CD14-positive monocyte (primary cell): ENCODE results near the gene CD8B2. TPM values are rescaled to one million over a fixed set of nuclear protein-coding genes. Genes with fewer than 3 reads are reported as not detected.
"Not testable (repeated sequence)": the region's sequence is repeated elsewhere in the genome, so short reads cannot be mapped to it uniquely, and the experiment has no call there.

Source experiments
- DNase-seq, 3 donors: peaks; one replicate each; pipeline ENCODE4 v3.0.0-alpha.2; 2011 to 2022
- H2AFZ ChIP-seq: 2 replicates; pipeline ENCODE4 v1.6.0; 2012; ENCODE audit warnings: mild to moderate bottlenecking, low read depth, low read length, inconsistent platforms; ENCODE audit not compliant: insufficient read depth, poor library complexity, severe bottlenecking
- H3K27ac ChIP-seq, 2 donors: 1 replicate in 1 of 2; 2 replicates in 1 of 2; pipeline ENCODE4 v1.5.1; 2012 to 2013; ENCODE audit warnings: low read length in 2 of 2, control low read depth in 1 of 2, inconsistent platforms in 1 of 2, low read depth in 1 of 2, mild to moderate bottlenecking in 1 of 2
- H3K27me3 ChIP-seq, 2 donors: one replicate each; pipeline versions ENCODE4 v1.6.0 to v1.6.1; 2011 to 2013; ENCODE audit warnings: low read length in 2 of 2; ENCODE audit not compliant: control insufficient read depth in 2 of 2, insufficient read depth in 2 of 2
- H3K36me3 ChIP-seq, 2 donors: replicated peaks in 1 of 2; 1 replicate in 1 of 2; 2 replicates in 1 of 2; pipeline versions ENCODE4 v1.5.1 to v1.6.1; 2012 to 2013; ENCODE audit warnings: low read length in 2 of 2, control low read depth in 1 of 2, inconsistent platforms in 1 of 2, mild to moderate bottlenecking in 1 of 2; ENCODE audit not compliant: insufficient read depth in 2 of 2, control insufficient read depth in 1 of 2
- H3K4me1 ChIP-seq, 2 donors: 1 replicate in 1 of 2; 2 replicates in 1 of 2; pipeline versions ENCODE4 v1.5.1 to v1.6.1; 2012 to 2013; ENCODE audit warnings: low read length in 2 of 2, control low read depth in 1 of 2, inconsistent platforms in 1 of 2, mild to moderate bottlenecking in 1 of 2, moderate library complexity in 1 of 2; ENCODE audit not compliant: insufficient read depth in 2 of 2, control insufficient read depth in 1 of 2
- H3K4me2 ChIP-seq: replicated peaks from 2 replicates; pipeline ENCODE3; 2012; ENCODE audit warnings: low read length, moderate library complexity, mild to moderate bottlenecking; ENCODE audit not compliant: poor library complexity, severe bottlenecking; ENCODE audit errors: extremely low read depth
- H3K4me3 ChIP-seq, 3 experiments: fragments of 200-600 bp in 1 of 3; sonication (generic) in 1 of 3; replicated peaks in 1 of 3; 1 replicate in 2 of 3; 2 replicates in 1 of 3; pipeline ENCODE4 v1.5.1; 2011 to 2013; ENCODE audit warnings: low read length in 3 of 3, mild to moderate bottlenecking in 3 of 3, control low read depth in 2 of 3, low read depth in 2 of 3, inconsistent platforms in 1 of 3, moderate library complexity in 1 of 3
- H3K79me2 ChIP-seq: 2 replicates; pipeline ENCODE4 v1.6.0; 2012; ENCODE audit warnings: mild to moderate bottlenecking, control low read depth, inconsistent platforms, low read length, moderate library complexity; ENCODE audit not compliant: insufficient read depth
- H3K9ac ChIP-seq: 2 replicates; pipeline ENCODE4 v1.6.0; 2017; ENCODE audit warnings: low read length, mild to moderate bottlenecking; ENCODE audit not compliant: insufficient read depth, poor library complexity, severe bottlenecking
- H3K9me3 ChIP-seq, 2 donors: replicated peaks in 1 of 2; 1 replicate in 1 of 2; 2 replicates in 1 of 2; pipeline versions ENCODE4 v1.5.1 to v1.6.1; 2012 to 2013; ENCODE audit warnings: low read length in 2 of 2, control low read depth in 1 of 2; ENCODE audit not compliant: control insufficient read depth in 1 of 2, insufficient read depth in 1 of 2
- H4K20me1 ChIP-seq: 2 replicates; pipeline ENCODE4 v1.6.0; 2012; ENCODE audit warnings: mild to moderate bottlenecking, low read length, control low read depth, moderate library complexity; ENCODE audit not compliant: insufficient read depth
- H3K27ac Mint-ChIP-seq, 7 donors: one replicate each; pipeline ENCODE4 v1.8.0; 2020; ENCODE audit warnings: mild to moderate bottlenecking in 7 of 7, mixed read lengths in 7 of 7, moderate library complexity in 6 of 7, inconsistent platforms in 2 of 7
- H3K27me3 Mint-ChIP-seq, 3 donors: one replicate each; pipeline ENCODE4 v1.8.0; 2021 to 2022; ENCODE audit warnings: low read depth in 3 of 3, mild to moderate bottlenecking in 3 of 3, mixed read lengths in 3 of 3, moderate library complexity in 3 of 3, inconsistent platforms in 1 of 3
- H3K36me3 Mint-ChIP-seq, 2 donors: one replicate each; pipeline ENCODE4 v1.8.0; 2020; ENCODE audit warnings: mixed read lengths in 2 of 2, inconsistent platforms in 1 of 2, mild to moderate bottlenecking in 1 of 2
- H3K4me1 Mint-ChIP-seq: one replicate; pipeline ENCODE4 v1.8.0; 2020; ENCODE audit warnings: mild to moderate bottlenecking, mixed read lengths
- H3K4me3 Mint-ChIP-seq, 2 donors: one replicate each; pipeline ENCODE4 v1.8.0; 2020; ENCODE audit warnings: mild to moderate bottlenecking in 2 of 2, mixed read lengths in 2 of 2, moderate library complexity in 1 of 2
- H3K9me3 Mint-ChIP-seq, 7 donors: one replicate each; pipeline ENCODE4 v1.8.0; 2020 to 2022; ENCODE audit warnings: mixed read lengths in 7 of 7, mild to moderate bottlenecking in 6 of 7, moderate library complexity in 6 of 7, inconsistent platforms in 2 of 7
- WGBS: methylation state at CpG from one replicate; pipeline ENCODE4 v1.1.5; 2013; ENCODE audit warnings: missing lambda C conversion rate; ENCODE audit not compliant: insufficient coverage; 5-methylcytosine and 5-hydroxymethylcytosine counted together
- intact Hi-C, 2 donors: fragments of 100-400 bp; cut with micrococcal nuclease; formaldehyde crosslinking; loops; one replicate each; pipeline versions ENCODE4 v1.15.0 to v1.15.1; 2023
- polyA plus RNA-seq, 3 donors: library from polyadenylated mRNA; depleted of rRNA in 1 of 3; unstranded in 2 of 3; stranded (reverse) in 1 of 3; fragments of 300-500 nt in 2 of 3; fragments of >200 nt in 1 of 3; fragmentation: Illumina TruSeq in 2 of 3; gene quantifications; 1 replicate in 2 of 3; 2 replicates in 1 of 3; pipeline ENCODE4 v1.2.3, GENCODE V29; 2012 to 2021
- TF ChIP-seq, protein P1 (sequence below): fragments of 200-600 bp; IDR thresholded peaks from one replicate; pipeline ENCODE4 v1.8.0; 2022; ENCODE audit warnings: antibody characterized with exemption, mild to moderate bottlenecking

Gene CD8B2
- polyA plus RNA-seq, 3 donors = 0.04 TPM; not detected in 2

DNA sequence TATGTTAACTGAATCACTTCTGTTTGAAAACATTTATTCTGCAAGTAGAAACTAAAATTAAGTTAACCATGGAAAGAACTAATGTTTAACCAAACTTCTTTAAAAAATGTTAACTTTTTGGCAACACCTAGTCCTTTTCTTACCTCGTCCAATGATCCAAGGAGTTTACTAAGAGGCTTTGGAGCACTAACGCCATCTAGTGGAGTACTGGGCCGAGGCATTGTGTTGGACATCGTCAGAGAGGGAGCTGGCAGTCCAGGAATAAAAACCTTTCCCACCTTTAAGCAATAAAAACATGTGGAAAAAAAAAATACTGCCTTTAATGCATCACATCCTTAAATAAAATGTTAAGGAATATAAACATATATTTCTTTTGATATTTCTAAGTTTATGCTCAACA is 16.5 kb upstream of the CD8B2 start:
- intact Hi-C loops, H3K4me2 ChIP-seq, H3K9me3 ChIP-seq, H3K4me1 Mint-ChIP-seq, H3K79me2 ChIP-seq, DNase-seq, H3K36me3 ChIP-seq, H3K36me3 Mint-ChIP-seq, H3K27ac ChIP-seq, H3K27ac Mint-ChIP-seq, H4K20me1 ChIP-seq, H2AFZ ChIP-seq, H3K9me3 Mint-ChIP-seq, H3K27me3 Mint-ChIP-seq, H3K4me3 Mint-ChIP-seq, H3K4me1 ChIP-seq, H3K27me3 ChIP-seq, H3K9ac ChIP-seq, H3K4me3 ChIP-seq: not testable (repeated sequence)
- WGBS = no CpG with 5 or more reads among the region's 4 CpGs
- TF ChIP-seq, protein P1, sequence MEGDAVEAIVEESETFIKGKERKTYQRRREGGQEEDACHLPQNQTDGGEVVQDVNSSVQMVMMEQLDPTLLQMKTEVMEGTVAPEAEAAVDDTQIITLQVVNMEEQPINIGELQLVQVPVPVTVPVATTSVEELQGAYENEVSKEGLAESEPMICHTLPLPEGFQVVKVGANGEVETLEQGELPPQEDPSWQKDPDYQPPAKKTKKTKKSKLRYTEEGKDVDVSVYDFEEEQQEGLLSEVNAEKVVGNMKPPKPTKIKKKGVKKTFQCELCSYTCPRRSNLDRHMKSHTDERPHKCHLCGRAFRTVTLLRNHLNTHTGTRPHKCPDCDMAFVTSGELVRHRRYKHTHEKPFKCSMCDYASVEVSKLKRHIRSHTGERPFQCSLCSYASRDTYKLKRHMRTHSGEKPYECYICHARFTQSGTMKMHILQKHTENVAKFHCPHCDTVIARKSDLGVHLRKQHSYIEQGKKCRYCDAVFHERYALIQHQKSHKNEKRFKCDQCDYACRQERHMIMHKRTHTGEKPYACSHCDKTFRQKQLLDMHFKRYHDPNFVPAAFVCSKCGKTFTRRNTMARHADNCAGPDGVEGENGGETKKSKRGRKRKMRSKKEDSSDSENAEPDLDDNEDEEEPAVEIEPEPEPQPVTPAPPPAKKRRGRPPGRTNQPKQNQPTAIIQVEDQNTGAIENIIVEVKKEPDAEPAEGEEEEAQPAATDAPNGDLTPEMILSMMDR = peak; percentile 50

DNA sequence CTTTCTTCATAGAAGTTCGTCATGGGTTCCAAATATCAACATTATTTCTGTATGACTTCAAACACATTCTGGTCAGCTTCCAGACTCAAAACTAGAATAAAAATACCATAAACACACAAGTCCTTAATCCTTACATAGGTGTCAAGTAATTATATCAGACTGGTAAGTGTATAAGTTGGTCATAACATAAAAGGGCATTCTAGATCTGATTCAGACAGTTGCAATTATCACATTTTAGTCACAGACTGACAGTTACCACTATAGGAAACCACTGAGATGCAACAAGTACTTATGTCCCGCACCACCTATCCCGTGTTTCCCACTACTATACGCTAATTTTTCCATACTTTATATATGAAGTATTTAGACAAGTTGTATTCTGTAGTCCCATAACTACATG is 9.5 kb upstream of the CD8B2 start:
- H3K36me3 Mint-ChIP-seq = not testable (repeated sequence)
- no CpG with 5 or more reads among the region's 4 CpGs for WGBS

DNA sequence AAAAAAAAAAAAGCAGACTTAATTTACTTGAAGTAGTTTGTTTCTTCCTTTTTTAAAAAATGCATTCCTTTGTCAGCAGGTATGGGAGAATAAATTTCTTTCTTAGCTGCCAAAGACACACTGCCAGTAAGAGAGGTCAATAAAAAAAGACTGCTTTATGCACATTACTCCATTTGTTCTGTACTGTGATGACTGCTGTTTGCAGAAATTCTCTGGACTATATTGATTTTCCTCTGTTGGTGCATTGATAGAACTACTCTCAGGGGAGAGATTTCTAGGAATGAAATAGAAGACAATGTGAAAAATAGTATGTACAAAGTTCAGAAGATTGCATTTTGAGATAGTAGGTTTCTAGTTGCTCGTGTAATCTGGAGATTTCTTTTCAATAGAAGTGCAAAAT is 7.6 kb upstream of the CD8B2 start:
- H4K20me1 ChIP-seq, H3K4me1 Mint-ChIP-seq, H3K36me3 Mint-ChIP-seq, H3K36me3 ChIP-seq, H3K27me3 Mint-ChIP-seq, H3K4me3 Mint-ChIP-seq, H2AFZ ChIP-seq, H3K4me3 ChIP-seq, H3K9ac ChIP-seq, H3K27ac ChIP-seq, H3K9me3 ChIP-seq, H3K9me3 Mint-ChIP-seq, H3K27me3 ChIP-seq, DNase-seq, H3K4me1 ChIP-seq, intact Hi-C loops, H3K4me2 ChIP-seq, H3K27ac Mint-ChIP-seq, H3K79me2 ChIP-seq: not testable (repeated sequence)
- no CpG with 5 or more reads among the region's 1 CpG for WGBS

More for the DNA sequence above, 9.5 kb upstream of the CD8B2 start:
- H3K4me3 Mint-ChIP-seq, DNase-seq, H3K27ac Mint-ChIP-seq, H3K4me3 ChIP-seq, H3K4me2 ChIP-seq, H3K9ac ChIP-seq, H3K4me1 Mint-ChIP-seq, H4K20me1 ChIP-seq, H3K27me3 ChIP-seq, H3K36me3 ChIP-seq, H3K4me1 ChIP-seq, H3K27ac ChIP-seq, H3K27me3 Mint-ChIP-seq, H2AFZ ChIP-seq, intact Hi-C loops, H3K9me3 Mint-ChIP-seq, H3K79me2 ChIP-seq, H3K9me3 ChIP-seq: not testable (repeated sequence)

DNA sequence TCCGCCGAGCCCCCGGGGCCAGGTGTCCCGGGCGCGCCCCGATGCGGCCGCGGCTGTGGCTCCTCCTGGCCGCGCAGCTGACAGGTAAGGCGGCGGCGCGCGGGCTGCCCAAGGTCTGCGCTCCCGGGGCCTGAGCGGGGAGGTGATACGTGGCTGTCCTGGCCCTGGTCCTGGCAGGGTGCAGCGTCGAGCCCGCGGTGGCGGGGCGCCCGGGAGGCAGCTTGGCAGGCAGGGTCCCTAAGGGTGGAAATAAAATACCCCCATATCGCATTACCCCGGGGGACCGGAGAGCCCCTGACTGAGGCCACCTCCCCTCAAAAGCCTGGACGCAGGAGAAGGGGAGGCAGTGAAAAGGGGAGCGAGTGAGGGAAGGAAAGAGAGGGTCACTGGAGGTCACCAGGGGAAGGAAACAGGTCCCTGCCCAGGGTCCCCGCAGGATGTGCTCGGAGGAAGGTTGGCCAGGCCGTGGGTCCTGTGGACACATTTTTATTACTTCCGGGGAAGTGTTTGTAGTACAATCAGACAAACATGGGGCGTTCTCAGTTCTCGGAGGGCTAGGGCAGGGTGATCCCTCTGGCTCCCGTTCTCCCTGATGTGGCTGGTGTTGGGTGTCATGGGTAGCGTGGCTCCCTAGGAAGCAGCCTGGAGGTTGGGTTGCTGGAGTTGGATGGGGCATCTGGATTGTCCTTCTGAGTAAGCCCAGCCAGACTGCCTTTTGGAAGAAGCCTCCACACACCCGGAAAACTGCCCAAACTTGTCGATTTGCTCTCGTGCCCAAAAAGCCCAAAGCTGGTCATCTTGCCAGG is 425 bp downstream of the CD8B2 start:
- 13% methylated on average over 27 of the region's 44 CpGs for WGBS
- H3K36me3 ChIP-seq, H3K27ac ChIP-seq, H3K9me3 ChIP-seq, H3K27ac Mint-ChIP-seq, H3K36me3 Mint-ChIP-seq, H3K79me2 ChIP-seq, H3K4me3 ChIP-seq, H3K9ac ChIP-seq, H3K4me1 Mint-ChIP-seq, H3K4me1 ChIP-seq, DNase-seq, H4K20me1 ChIP-seq, H3K4me2 ChIP-seq, intact Hi-C loops, H3K9me3 Mint-ChIP-seq: not testable (repeated sequence)
- Mint-ChIP-seq H3K4me3 (peak overlapping the region in 1 of 2 donors; percentile 71), H3K27me3 (peaks cover 22 to 31% (median 24%) of the 10 kb centered on the region in 3 donors)
- peak overlapping the region; percentile 29 for H2AFZ ChIP-seq
- peaks cover 5 to 21% of the 10 kb centered on the region in 2 donors for H3K27me3 ChIP-seq
